IMR-90 (cell line): ENCODE measurements around the gene PLCH1. TPM values are rescaled to one million over a fixed set of nuclear protein-coding genes. Genes with fewer than 3 reads are reported as not detected.
"Not testable (repeated sequence)": the region's sequence is repeated elsewhere in the genome, so short reads cannot be mapped to it uniquely, and the experiment has no call there.

Source experiments
- ATAC-seq: fragments of 200-7000 bp; cut with Tn5 transposase; 2 replicates; pipeline ENCODE4 v1.9.1; 2020; ENCODE audit warnings: low read depth, mild to moderate bottlenecking, moderate library complexity
- BruUV-seq: library from RNA; stranded (reverse); fragments of 400-500 nt; replicated peaks from 2 replicates; lab custom pipeline; 2021; lab: Mats Ljungman, UMichigan
- CTCF ChIA-PET: fragments of 300-600 bp; formaldehyde crosslinking; extraction: SDS; loops from one replicate; lab custom pipeline; 2021; ENCODE audit warnings: antibody characterized with exemption; lab: Yijun Ruan, JAX
- POLR2A ChIA-PET: fragments of 300-600 bp; sonication (Branson Sonifier 250); formaldehyde crosslinking; loops from one replicate; lab custom pipeline; 2022; ENCODE audit warnings: antibody characterized with exemption; ENCODE audit not compliant: unreplicated experiment; lab: Charles Lee
- DNase-seq: peaks from one replicate; pipeline ENCODE4 v3.0.0; 2013
- H2AFZ ChIP-seq: replicated peaks from 2 replicates; pipeline ENCODE3; 2013; ENCODE audit warnings: low read length, mild to moderate bottlenecking; ENCODE audit not compliant: poor library complexity
- H2AK5ac ChIP-seq: 2 replicates; pipeline ENCODE4 v1.6.1; 2013; ENCODE audit warnings: low read depth, low read length, inconsistent platforms
- H2AK9ac ChIP-seq: replicated peaks from 2 replicates; pipeline ENCODE3; 2013; ENCODE audit warnings: mild to moderate bottlenecking, low read depth, low read length, moderate library complexity; ENCODE audit not compliant: poor library complexity
- H2BK120ac ChIP-seq: 2 replicates; pipeline ENCODE4 v1.6.1; 2013; ENCODE audit warnings: low read depth, low read length, inconsistent platforms
- H2BK15ac ChIP-seq: 3 replicates; pipeline ENCODE4 v1.6.1; 2013; ENCODE audit warnings: low read depth, low read length, inconsistent platforms
- H2BK20ac ChIP-seq: 2 replicates; pipeline ENCODE4 v1.6.1; 2013; ENCODE audit warnings: low read depth, mild to moderate bottlenecking, inconsistent platforms, low read length, moderate library complexity
- H2BK5ac ChIP-seq: 2 replicates; pipeline ENCODE4 v1.6.1; 2013; ENCODE audit warnings: mild to moderate bottlenecking, low read depth, low read length, inconsistent platforms; ENCODE audit not compliant: poor library complexity, severe bottlenecking
- H3K14ac ChIP-seq: replicated peaks from 2 replicates; pipeline ENCODE4 v1.6.1; 2013; ENCODE audit warnings: low read depth, low read length, inconsistent platforms
- H3K18ac ChIP-seq: 2 replicates; pipeline ENCODE4 v1.6.1; 2013; ENCODE audit warnings: low read depth, low read length, control low read depth
- H3K23ac ChIP-seq: 2 replicates; pipeline ENCODE4 v1.6.1; 2013; ENCODE audit warnings: low read depth, low read length, inconsistent platforms
- H3K27ac ChIP-seq: 2 replicates; pipeline ENCODE4 v1.5.1; 2013; ENCODE audit warnings: mild to moderate bottlenecking, control low read depth, low read length; ENCODE audit not compliant: insufficient read depth
- H3K27me3 ChIP-seq: 2 replicates; pipeline ENCODE4 v1.6.1; 2013; ENCODE audit warnings: low read length; ENCODE audit not compliant: control insufficient read depth, insufficient read depth
- H3K36me3 ChIP-seq: 2 replicates; pipeline ENCODE4 v1.6.1; 2013; ENCODE audit warnings: low read length, mixed read lengths; ENCODE audit not compliant: control insufficient read depth, insufficient read depth
- H3K4ac ChIP-seq: 2 replicates; pipeline ENCODE4 v1.6.1; 2013; ENCODE audit warnings: low read depth, low read length, inconsistent platforms
- H3K4me1 ChIP-seq: 2 replicates; pipeline ENCODE4 v1.6.1; 2013; ENCODE audit warnings: low read length, mixed read lengths; ENCODE audit not compliant: control insufficient read depth, insufficient read depth
- H3K4me2 ChIP-seq: 2 replicates; pipeline ENCODE4 v1.6.1; 2013; ENCODE audit warnings: low read depth, mild to moderate bottlenecking, control low read depth, low read length, moderate library complexity
- H3K4me3 ChIP-seq: 2 replicates; pipeline ENCODE4 v1.5.1; 2013; ENCODE audit warnings: low read depth, mild to moderate bottlenecking, control low read depth, low read length, moderate library complexity; ENCODE audit not compliant: insufficient read depth
- H3K56ac ChIP-seq: 2 replicates; pipeline ENCODE4 v1.6.1; 2013; ENCODE audit warnings: low read length, inconsistent platforms; ENCODE audit not compliant: insufficient read depth; ENCODE audit errors: extremely low read depth
- H3K79me1 ChIP-seq, 2 experiments: 2 replicates each; pipeline ENCODE4 v1.6.1; 2013; ENCODE audit warnings: low read length in 2 of 2, inconsistent platforms in 1 of 2, low read depth in 1 of 2
- H3K9ac ChIP-seq: 2 replicates; pipeline ENCODE4 v1.6.1; 2013; ENCODE audit warnings: low read depth, low read length, control low read depth
- H3K9me1 ChIP-seq: 2 replicates; pipeline ENCODE4 v1.6.1; 2013; ENCODE audit warnings: low read length, inconsistent platforms; ENCODE audit not compliant: insufficient read depth
- H3K9me3 ChIP-seq: 2 replicates; pipeline ENCODE4 v1.6.1; 2013; ENCODE audit warnings: low read length; ENCODE audit not compliant: control insufficient read depth, insufficient read depth
- H4K20me1 ChIP-seq: 2 replicates; pipeline ENCODE4 v1.6.1; 2013; ENCODE audit warnings: low read length, inconsistent platforms; ENCODE audit not compliant: insufficient read depth
- H4K5ac ChIP-seq: 2 replicates; pipeline ENCODE4 v1.6.1; 2013; ENCODE audit warnings: mild to moderate bottlenecking, low read depth, low read length, control low read depth
- H4K8ac ChIP-seq, 2 experiments: 2 replicates each; pipeline ENCODE4 v1.6.1; 2013; ENCODE audit warnings: low read depth in 2 of 2, low read length in 2 of 2, control low read depth in 1 of 2, inconsistent platforms in 1 of 2
- H4K91ac ChIP-seq: 2 replicates; pipeline ENCODE4 v1.6.1; 2013; ENCODE audit warnings: low read depth, low read length, inconsistent platforms; ENCODE audit not compliant: insufficient read depth
- CEBPB ChIP-seq: IDR thresholded peaks from 2 replicates; pipeline ENCODE4 v1.6.1; 2012; ENCODE audit warnings: low read depth, low read length, improper control_type of control experiment
- CTCF ChIP-seq: conservative IDR thresholded peaks from 2 replicates; pipeline ENCODE4 v1.5.1; 2012; ENCODE audit warnings: mild to moderate bottlenecking, low read depth, low read length, improper control_type of control experiment
- RFX5 ChIP-seq: IDR thresholded peaks from 2 replicates; pipeline ENCODE4 v1.8.0; 2012; ENCODE audit warnings: low read depth, mild to moderate bottlenecking, low read length, moderate library complexity
- WGBS, 2 experiments: methylation state at CpG; one replicate each; pipeline versions ENCODE4 v1.1.5 to v1.1.7; 2013; ENCODE audit warnings: missing lambda C conversion rate in 2 of 2; ENCODE audit not compliant: insufficient read length in 1 of 2; ENCODE audit errors: extremely low coverage in 2 of 2; 5-methylcytosine and 5-hydroxymethylcytosine counted together
- dilution Hi-C: fragments of 300-500 bp; cut with HindIII; formaldehyde crosslinking; loops from one replicate; pipeline ENCODE4 v1.14.3; 2018; ENCODE audit warnings: low sequenced_read_pairs; ENCODE audit not compliant: unreplicated experiment
- in situ Hi-C: fragments of 300-500 bp; cut with MboI; formaldehyde crosslinking; loops from 3 replicates; pipeline ENCODE4 v1.14.3; 2019; ENCODE audit warnings: low sequenced_read_pairs, inconsistent platforms, mixed read lengths
- intact Hi-C: fragments of 100-400 bp; cut with micrococcal nuclease; formaldehyde crosslinking; loops from 2 replicates; pipeline ENCODE4 v1.10.0; 2022
- polyA plus RNA-seq, 3 experiments: library from polyadenylated mRNA; depleted of rRNA; stranded (reverse); fragments of >200 nt; gene quantifications; 2 replicates each; pipeline ENCODE4 v1.2.3, GENCODE V29; 2012; ENCODE audit warnings: low replicate concordance in 1 of 3
- total RNA-seq: library from RNA; depleted of rRNA; stranded (reverse); fragments of >200 nt; gene quantifications from 2 replicates; pipeline ENCODE4 v1.2.3, GENCODE V29; 2012

PLCH1 gene
- total and polyA plus RNA-seq, 2 of the 4 experiments (the other 2 are of a cell fraction): not detected

GRCh38 chr3:155629056-155629455 lies 115.8 kb downstream of the PLCH1 start:
- Histone ChIP-seq H4K20me1 (no peaks in the 10 kb centered on the region), H3K23ac (no peak overlapping the region), H3K4ac (no peak overlapping the region), H3K4me1 (no peaks in the 10 kb centered on the region), H2AK5ac (no peak overlapping the region), H2BK5ac (no peak overlapping the region), H3K56ac (no peak overlapping the region), H3K27me3 (no peaks in the 10 kb centered on the region), H3K36me3 (no peaks in the 10 kb centered on the region), H3K4me3 (no peak overlapping the region), H2AK9ac (no peak overlapping the region), H4K91ac (no peak overlapping the region), H3K79me1 (no peaks in the 10 kb centered on the region), H3K9ac (no peak overlapping the region), H3K4me2 (no peak overlapping the region), H3K18ac (no peak overlapping the region), H3K14ac (no peak overlapping the region), H2BK15ac (no peak overlapping the region), H3K9me1 (no peaks in the 10 kb centered on the region), H4K8ac (no peak overlapping the region), H3K27ac (no peak overlapping the region), H2BK20ac (no peak overlapping the region), H2AFZ (no peak overlapping the region), H2BK120ac (no peak overlapping the region), H3K9me3 (no peaks in the 10 kb centered on the region), H4K5ac (no peak overlapping the region)
- ChIA-PET CTCF (no interaction called here), POLR2A (no interaction called here)
- no peak for ATAC-seq
- no peak for TF ChIP-seq CTCF
- TF ChIP-seq RFX5: no peak
- no peak for TF ChIP-seq CEBPB
- in situ Hi-C loops (no loop called here), intact Hi-C loops (no loop called here), dilution Hi-C loops (no loop called here)
- BruUV-seq: no TSS peak
- 58% methylated on average over 3 of the region's 4 CpGs; no CpG with 5 or more reads in 1 of the 2 experiments for WGBS, 2 experiments
- no peak for DNase-seq

GRCh38 chr3:155622647-155623046 lies 122.2 kb downstream of the PLCH1 start:
- H3K14ac ChIP-seq, H3K27me3 ChIP-seq, H3K4ac ChIP-seq, dilution Hi-C loops, H2AK5ac ChIP-seq, ATAC-seq, in situ Hi-C loops, H4K5ac ChIP-seq, H3K9me1 ChIP-seq, H4K20me1 ChIP-seq, H3K4me1 ChIP-seq, H3K9ac ChIP-seq, H2BK120ac ChIP-seq, H3K56ac ChIP-seq, H4K91ac ChIP-seq, POLR2A ChIA-PET, H2BK15ac ChIP-seq, H2BK5ac ChIP-seq, H3K4me2 ChIP-seq, H3K27ac ChIP-seq, H3K4me3 ChIP-seq, intact Hi-C loops, H4K8ac ChIP-seq, DNase-seq, H3K23ac ChIP-seq, H2BK20ac ChIP-seq, H3K79me1 ChIP-seq, H2AFZ ChIP-seq, H2AK9ac ChIP-seq, H3K9me3 ChIP-seq, CTCF ChIA-PET, H3K18ac ChIP-seq, BruUV-seq, H3K36me3 ChIP-seq: not testable (repeated sequence)
- WGBS, 2 experiments: no CpG with 5 or more reads among the region's 3 CpGs
